ENCODE measurements around the gene MYO1D.

DNA sequence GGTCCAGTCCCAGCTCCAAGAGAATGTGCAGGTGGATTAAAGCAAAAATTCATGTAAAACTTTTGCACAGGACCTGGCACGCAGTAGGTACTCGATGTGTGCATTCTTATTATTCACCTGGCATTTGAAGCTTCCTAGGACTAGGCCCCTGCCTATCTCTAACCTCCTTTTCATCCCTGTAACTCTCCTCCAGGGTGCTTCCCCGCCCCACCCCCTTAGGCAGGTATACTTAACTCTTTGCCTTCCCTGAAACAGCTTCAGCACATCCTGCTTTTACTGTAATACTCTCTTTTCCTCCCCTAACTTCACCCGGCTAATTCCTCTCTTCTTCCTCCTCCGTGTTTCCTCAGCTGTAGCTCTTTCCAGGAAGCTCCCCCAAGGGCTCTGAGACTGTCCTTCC is 335.3 kb downstream of the MYO1D start:
- TF ChIP-seq CREM (IDR thresholded peaks at IDR 0.05) (no peak), CREM (CRISPR knock-in tag; IDR thresholded peaks at IDR 0.05) (no peak), RAD21 (CRISPR knock-in tag; IDR thresholded peaks at IDR 0.05) (no peak), ZHX1 (CRISPR knock-in tag; IDR thresholded peaks at IDR 0.05; ENCODE audit: low read depth) (no peak), POLR2AphosphoS5 (IDR thresholded peaks at IDR 0.05; ENCODE audit: low read depth, low read length) (no peak), GMEB2 (CRISPR knock-in tag; IDR thresholded peaks at IDR 0.05; ENCODE audit: low read depth) (no peak), TBL1XR1 (IDR thresholded peaks at IDR 0.05; ENCODE audit: borderline replicate concordance, low read length, partially characterized antibody) (no peak), ZMYM2 (CRISPR knock-in tag; IDR thresholded peaks at IDR 0.05) (no peak), ZNF230 (CRISPR knock-in tag; IDR thresholded peaks at IDR 0.05) (no peak), YY1 (IDR thresholded peaks at IDR 0.05; ENCODE audit: insufficient read depth, insufficient replicate concordance, low read depth, low read length) (no peak), CHD2 (IDR thresholded peaks at IDR 0.05; ENCODE audit: low read depth, low read length) (no peak), SALL2 (CRISPR knock-in tag; IDR thresholded peaks at IDR 0.05) (no peak), JUND (CRISPR knock-in tag; IDR thresholded peaks at IDR 0.05) (no peak)
- TF ChIP-seq, protein P1, sequence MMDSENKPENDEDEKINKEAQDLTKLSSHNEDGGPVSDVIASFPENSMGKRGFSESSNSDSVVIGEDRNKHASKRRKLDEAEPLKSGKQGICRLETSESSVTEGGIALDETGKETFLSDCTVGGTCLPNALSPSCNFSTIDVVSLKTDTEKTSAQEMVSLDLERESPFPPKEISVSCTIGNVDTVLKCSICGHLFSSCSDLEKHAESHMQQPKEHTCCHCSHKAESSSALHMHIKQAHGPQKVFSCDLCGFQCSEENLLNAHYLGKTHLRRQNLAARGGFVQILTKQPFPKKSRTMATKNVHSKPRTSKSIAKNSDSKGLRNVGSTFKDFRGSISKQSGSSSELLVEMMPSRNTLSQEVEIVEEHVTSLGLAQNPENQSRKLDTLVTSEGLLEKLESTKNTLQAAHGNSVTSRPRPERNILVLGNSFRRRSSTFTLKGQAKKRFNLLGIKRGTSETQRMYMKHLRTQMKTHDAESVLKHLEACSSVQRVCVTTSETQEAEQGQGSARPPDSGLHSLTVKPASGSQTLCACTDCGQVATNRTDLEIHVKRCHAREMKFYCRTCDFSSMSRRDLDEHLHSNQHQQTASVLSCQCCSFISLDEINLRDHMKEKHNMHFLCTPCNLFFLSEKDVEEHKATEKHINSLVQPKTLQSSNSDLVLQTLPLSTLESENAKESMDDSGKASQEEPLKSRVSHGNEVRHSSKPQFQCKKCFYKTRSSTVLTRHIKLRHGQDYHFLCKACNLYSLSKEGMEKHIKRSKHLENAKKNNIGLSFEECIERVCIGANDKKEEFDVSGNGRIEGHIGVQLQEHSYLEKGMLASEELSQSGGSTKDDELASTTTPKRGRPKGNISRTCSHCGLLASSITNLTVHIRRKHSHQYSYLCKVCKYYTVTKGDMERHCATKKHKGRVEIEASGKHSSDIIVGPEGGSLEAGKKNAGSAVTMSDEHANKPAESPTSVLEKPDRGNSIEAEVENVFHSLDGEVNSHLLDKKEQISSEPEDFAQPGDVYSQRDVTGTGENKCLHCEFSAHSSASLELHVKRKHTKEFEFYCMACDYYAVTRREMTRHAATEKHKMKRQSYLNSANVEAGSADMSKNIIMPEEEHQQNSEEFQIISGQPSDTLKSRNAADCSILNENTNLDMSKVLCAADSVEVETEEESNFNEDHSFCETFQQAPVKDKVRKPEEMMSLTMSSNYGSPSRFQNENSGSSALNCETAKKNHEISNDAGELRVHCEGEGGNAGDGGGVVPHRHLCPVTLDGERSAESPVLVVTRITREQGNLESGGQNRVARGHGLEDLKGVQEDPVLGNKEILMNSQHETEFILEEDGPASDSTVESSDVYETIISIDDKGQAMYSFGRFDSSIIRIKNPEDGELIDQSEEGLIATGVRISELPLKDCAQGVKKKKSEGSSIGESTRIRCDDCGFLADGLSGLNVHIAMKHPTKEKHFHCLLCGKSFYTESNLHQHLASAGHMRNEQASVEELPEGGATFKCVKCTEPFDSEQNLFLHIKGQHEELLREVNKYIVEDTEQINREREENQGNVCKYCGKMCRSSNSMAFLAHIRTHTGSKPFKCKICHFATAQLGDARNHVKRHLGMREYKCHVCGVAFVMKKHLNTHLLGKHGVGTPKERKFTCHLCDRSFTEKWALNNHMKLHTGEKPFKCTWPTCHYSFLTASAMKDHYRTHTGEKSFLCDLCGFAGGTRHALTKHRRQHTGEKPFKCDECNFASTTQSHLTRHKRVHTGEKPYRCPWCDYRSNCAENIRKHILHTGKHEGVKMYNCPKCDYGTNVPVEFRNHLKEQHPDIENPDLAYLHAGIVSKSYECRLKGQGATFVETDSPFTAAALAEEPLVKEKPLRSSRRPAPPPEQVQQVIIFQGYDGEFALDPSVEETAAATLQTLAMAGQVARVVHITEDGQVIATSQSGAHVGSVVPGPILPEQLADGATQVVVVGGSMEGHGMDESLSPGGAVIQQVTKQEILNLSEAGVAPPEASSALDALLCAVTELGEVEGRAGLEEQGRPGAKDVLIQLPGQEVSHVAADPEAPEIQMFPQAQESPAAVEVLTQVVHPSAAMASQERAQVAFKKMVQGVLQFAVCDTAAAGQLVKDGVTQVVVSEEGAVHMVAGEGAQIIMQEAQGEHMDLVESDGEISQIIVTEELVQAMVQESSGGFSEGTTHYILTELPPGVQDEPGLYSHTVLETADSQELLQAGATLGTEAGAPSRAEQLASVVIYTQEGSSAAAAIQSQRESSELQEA (CRISPR knock-in tag; IDR thresholded peaks at IDR 0.05; ENCODE audit: not compliant biosample characterization) = no peak
- TF ChIP-seq, protein P2, sequence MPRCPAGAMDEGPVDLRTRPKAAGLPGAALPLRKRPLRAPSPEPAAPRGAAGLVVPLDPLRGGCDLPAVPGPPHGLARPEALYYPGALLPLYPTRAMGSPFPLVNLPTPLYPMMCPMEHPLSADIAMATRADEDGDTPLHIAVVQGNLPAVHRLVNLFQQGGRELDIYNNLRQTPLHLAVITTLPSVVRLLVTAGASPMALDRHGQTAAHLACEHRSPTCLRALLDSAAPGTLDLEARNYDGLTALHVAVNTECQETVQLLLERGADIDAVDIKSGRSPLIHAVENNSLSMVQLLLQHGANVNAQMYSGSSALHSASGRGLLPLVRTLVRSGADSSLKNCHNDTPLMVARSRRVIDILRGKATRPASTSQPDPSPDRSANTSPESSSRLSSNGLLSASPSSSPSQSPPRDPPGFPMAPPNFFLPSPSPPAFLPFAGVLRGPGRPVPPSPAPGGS (CRISPR knock-in tag; IDR thresholded peaks at IDR 0.05) = no peak

All from HepG2 (cell line).